H1 (cell line): Measurements from ENCODE around the gene SND1. TPM values are rescaled to one million over a fixed set of nuclear protein-coding genes. Genes with fewer than 3 reads are reported as not detected.

ENCODE experiments used
- CTCF ChIA-PET: fragments of 300-600 bp; sonication (Branson Sonifier 250); formaldehyde crosslinking; loops from one replicate; lab custom pipeline; 2021; ENCODE audit not compliant: partially characterized antibody; lab: Charles Lee
- POLR2A ChIA-PET: fragments of 300-600 bp; sonication (Branson Sonifier 250); formaldehyde crosslinking; loops from one replicate; lab custom pipeline; 2021; ENCODE audit warnings: inconsistent platforms; ENCODE audit not compliant: partially characterized antibody; lab: Charles Lee
- DNase-seq, 2 experiments: peaks; one replicate each; pipeline versions ENCODE4 v3.0.0 to v3.0.0-alpha.2; 2010 to 2022; ENCODE audit warnings: low spot score in 2 of 2, low read depth in 1 of 2, mixed read lengths in 1 of 2
- FAIRE-seq: peaks from 2 replicates; lab custom pipeline; 2011; peaks lifted over from hg19 to GRCh38; lab: Jason Lieb, UNC
- H2AFZ ChIP-seq: 2 replicates; pipeline ENCODE4 v1.8.1; 2012; ENCODE audit warnings: low read length, inconsistent platforms
- H2AK5ac ChIP-seq: 2 replicates; pipeline ENCODE4 v1.6.1; 2013; ENCODE audit warnings: low read depth, low read length
- H2BK120ac ChIP-seq: replicated peaks from 2 replicates; pipeline ENCODE3; 2013; ENCODE audit warnings: low read depth, low read length, inconsistent platforms
- H2BK12ac ChIP-seq: 2 replicates; pipeline ENCODE4 v1.6.1; 2013; ENCODE audit warnings: low read depth, low read length
- H2BK15ac ChIP-seq: 2 replicates; pipeline ENCODE4 v1.6.1; 2013; ENCODE audit warnings: low read length
- H2BK20ac ChIP-seq: 2 replicates; pipeline ENCODE4 v1.6.1; 2013; ENCODE audit warnings: low read length
- H2BK5ac ChIP-seq: 2 replicates; pipeline ENCODE4 v1.6.1; 2013; ENCODE audit warnings: low read depth, low read length
- H3K14ac ChIP-seq: 2 replicates; pipeline ENCODE4 v1.6.1; 2013; ENCODE audit warnings: inconsistent platforms; ENCODE audit not compliant: insufficient read length
- H3K18ac ChIP-seq: 2 replicates; pipeline ENCODE4 v1.6.1; 2013; ENCODE audit warnings: low read length; ENCODE audit errors: extremely low read depth
- H3K23ac ChIP-seq: 2 replicates; pipeline ENCODE4 v1.6.1; 2013; ENCODE audit warnings: inconsistent platforms; ENCODE audit not compliant: insufficient read length
- H3K23me2 ChIP-seq: 2 replicates; pipeline ENCODE4 v1.6.1; 2013; ENCODE audit warnings: low read depth, low read length
- H3K27ac ChIP-seq: 2 replicates; pipeline ENCODE4 v1.6.1; 2011; ENCODE audit warnings: low read depth, low read length, inconsistent platforms
- H3K27me3 ChIP-seq, 4 experiments: replicated peaks in 1 of 4; 1 replicate in 1 of 4; 2 replicates in 3 of 4; pipeline versions ENCODE4 v1.6.1 to v1.8.1; 2011 to 2013; ENCODE audit warnings: low read length in 3 of 4, mild to moderate bottlenecking in 3 of 4, inconsistent platforms in 2 of 4, mixed read lengths in 2 of 4, moderate library complexity in 1 of 4; ENCODE audit not compliant: control insufficient read depth in 3 of 4, insufficient read depth in 3 of 4; ENCODE audit errors: extremely low read depth in 1 of 4
- H3K36me3 ChIP-seq, 4 experiments: 2 replicates each; pipeline versions ENCODE4 v1.6.1 to v1.8.1; 2011 to 2013; ENCODE audit warnings: mild to moderate bottlenecking in 4 of 4, low read length in 3 of 4, moderate library complexity in 2 of 4, control low read depth in 1 of 4, inconsistent platforms in 1 of 4; ENCODE audit not compliant: insufficient read depth in 4 of 4, control insufficient read depth in 2 of 4
- H3K4ac ChIP-seq: replicated peaks from 2 replicates; pipeline ENCODE3; 2013; ENCODE audit warnings: low read length, low read depth, mixed read lengths, inconsistent platforms; ENCODE audit not compliant: insufficient read length
- H3K4me1 ChIP-seq, 4 experiments: replicated peaks in 1 of 4; 1 replicate in 1 of 4; 2 replicates in 3 of 4; pipeline versions ENCODE4 v1.6.1 to v1.8.1; 2011 to 2013; ENCODE audit warnings: low read length in 3 of 4, inconsistent platforms in 2 of 4, mixed read lengths in 1 of 4; ENCODE audit not compliant: insufficient read depth in 4 of 4, control insufficient read depth in 3 of 4
- H3K4me2 ChIP-seq, 2 experiments: 2 replicates each; pipeline versions ENCODE4 v1.6.1 to v1.8.1; 2011 to 2013; ENCODE audit warnings: low read depth in 2 of 2, low read length in 2 of 2, control low read depth in 1 of 2, inconsistent platforms in 1 of 2, mild to moderate bottlenecking in 1 of 2; ENCODE audit not compliant: insufficient read depth in 1 of 2
- H3K4me3 ChIP-seq, 4 experiments: fragments of 200-600, 300-600 bp in 1 of 4; sonication (generic), shearing (Covaris generic), sonication (Bioruptor Twin) in 1 of 4; 2 replicates each; pipeline versions ENCODE4 v1.5.1 to v1.8.1; 2011 to 2016; ENCODE audit warnings: low read length in 4 of 4, low read depth in 3 of 4, control low read depth in 2 of 4, inconsistent platforms in 2 of 4, mild to moderate bottlenecking in 2 of 4, mixed read lengths in 1 of 4, moderate library complexity in 1 of 4; ENCODE audit not compliant: insufficient read depth in 2 of 4; ENCODE audit errors: extremely low read depth in 1 of 4
- H3K56ac ChIP-seq: replicated peaks from 2 replicates; pipeline ENCODE3; 2013; ENCODE audit warnings: low read depth, mild to moderate bottlenecking, mixed read lengths, low read length, inconsistent platforms; ENCODE audit not compliant: insufficient read length
- H3K79me1 ChIP-seq: 2 replicates; pipeline ENCODE4 v1.6.1; 2013; ENCODE audit warnings: low read depth, low read length, control low read depth
- H3K79me2 ChIP-seq, 2 experiments: 2 replicates each; pipeline versions ENCODE4 v1.6.1 to v1.8.1; 2012 to 2013; ENCODE audit warnings: low read length in 2 of 2, mild to moderate bottlenecking in 2 of 2, inconsistent platforms in 1 of 2; ENCODE audit not compliant: insufficient read depth in 2 of 2, control insufficient read depth in 1 of 2
- H3K9ac ChIP-seq, 4 experiments: replicated peaks in 1 of 4; 1 replicate in 1 of 4; 2 replicates in 3 of 4; pipeline versions ENCODE4 v1.6.1 to v1.8.1; 2011 to 2013; ENCODE audit warnings: low read depth in 3 of 4, low read length in 3 of 4, control low read depth in 2 of 4, mild to moderate bottlenecking in 2 of 4, moderate library complexity in 2 of 4, inconsistent platforms in 1 of 4; ENCODE audit errors: extremely low read depth in 1 of 4
- H3K9me3 ChIP-seq, 2 experiments: 2 replicates each; pipeline versions ENCODE4 v1.6.1 to v1.8.1; 2012 to 2013; ENCODE audit warnings: mild to moderate bottlenecking in 2 of 2, moderate library complexity in 2 of 2, control low read depth in 1 of 2, inconsistent platforms in 1 of 2, low read depth in 1 of 2, low read length in 1 of 2, mixed read lengths in 1 of 2; ENCODE audit not compliant: insufficient read depth in 2 of 2
- H4K20me1 ChIP-seq, 2 experiments: replicated peaks in 1 of 2; 2 replicates each; pipeline versions ENCODE3 to v1.8.1; 2011 to 2013; ENCODE audit warnings: inconsistent platforms in 2 of 2, low read length in 2 of 2, mild to moderate bottlenecking in 1 of 2; ENCODE audit not compliant: insufficient read depth in 2 of 2, control insufficient read depth in 1 of 2
- H4K5ac ChIP-seq: 2 replicates; pipeline ENCODE4 v1.6.1; 2013; ENCODE audit warnings: low read length, low read depth, mixed read lengths, inconsistent platforms; ENCODE audit not compliant: insufficient read length
- H4K8ac ChIP-seq: 2 replicates; pipeline ENCODE4 v1.8.0; 2013; ENCODE audit warnings: mild to moderate bottlenecking, moderate library complexity, low read length, inconsistent platforms; ENCODE audit not compliant: insufficient read depth; ENCODE audit errors: extremely low read depth
- H4K91ac ChIP-seq: replicated peaks from 2 replicates; pipeline ENCODE3; 2013; ENCODE audit warnings: low read length, mixed read lengths, inconsistent platforms; ENCODE audit not compliant: insufficient read length
- HDAC2 ChIP-seq, 2 experiments: fragments of 300-600 bp in 1 of 2; sonication (generic) in 1 of 2; IDR thresholded peaks; 2 replicates each; pipeline ENCODE4 v1.6.1; 2011 to 2012; ENCODE audit warnings: low read depth in 2 of 2, low read length in 2 of 2, mild to moderate bottlenecking in 2 of 2, moderate library complexity in 2 of 2, borderline replicate concordance in 1 of 2, inconsistent platforms in 1 of 2
- KDM5A ChIP-seq: fragments of 200-600 bp; IDR thresholded peaks from 2 replicates; pipeline ENCODE4 v1.7.1; 2012; ENCODE audit warnings: mild to moderate bottlenecking, low read length, inconsistent platforms, mixed read lengths
- NRF1 ChIP-seq: IDR thresholded peaks from 2 replicates; pipeline ENCODE4 v1.6.1; 2011; ENCODE audit warnings: mild to moderate bottlenecking, low read depth, low read length, improper control_type of control experiment
- TAF1 ChIP-seq: IDR thresholded peaks from 2 replicates; pipeline ENCODE4 v1.6.1; 2011; ENCODE audit warnings: mild to moderate bottlenecking, low read depth, low read length
- WGBS, 2 experiments: shearing (Covaris generic) in 1 of 2; methylation state at CpG; one replicate each; pipeline versions ENCODE4 v1.1.6 to v1.1.7; 2013 to 2015; ENCODE audit warnings: low lambda C conversion rate in 2 of 2, mixed read lengths in 2 of 2, inconsistent platforms in 1 of 2, low coverage in 1 of 2, missing lambda C conversion rate in 1 of 2; ENCODE audit not compliant: insufficient replicate concordance in 2 of 2, insufficient coverage in 1 of 2, insufficient read length in 1 of 2; ENCODE audit errors: extremely low coverage in 1 of 2, missing lambda C conversion rate in 1 of 2; 5-methylcytosine and 5-hydroxymethylcytosine counted together
- polyA plus RNA-seq, 7 experiments: library from polyadenylated mRNA; depleted of rRNA in 3 of 7; stranded (reverse) in 5 of 7; unstranded in 2 of 7; fragments of >200 nt in 5 of 7; fragments of 200-250 nt in 2 of 7; gene quantifications; 1 replicate in 5 of 7; 2 replicates in 1 of 7; 4 replicates in 1 of 7; pipeline versions ENCODE4 v1.2.1 to v1.2.3, GENCODE V29; 2011 to 2013; ENCODE audit warnings: missing spikeins in 2 of 7, mixed read lengths in 2 of 7
- total RNA-seq: library from RNA; stranded (reverse); fragmentation: NEBNext Ultra II Directional; extraction: Animal tissue kit (Norgen Biotek cat#: 25700); gene quantifications from 2 replicates; pipeline ENCODE4 v1.2.1, GENCODE V29; 2021
- TF ChIP-seq, protein P1 (sequence below): IDR thresholded peaks from 2 replicates; pipeline ENCODE4 v1.6.1; 2011; ENCODE audit warnings: low read depth, mild to moderate bottlenecking, low read length; ENCODE audit not compliant: insufficient read depth

SND1 gene
- total and polyA plus RNA-seq, 2 of the 8 experiments (the other 6 are each of a cell fraction or from before 2014, with no cell fraction given), result 122 to 290 TPM

DNA sequence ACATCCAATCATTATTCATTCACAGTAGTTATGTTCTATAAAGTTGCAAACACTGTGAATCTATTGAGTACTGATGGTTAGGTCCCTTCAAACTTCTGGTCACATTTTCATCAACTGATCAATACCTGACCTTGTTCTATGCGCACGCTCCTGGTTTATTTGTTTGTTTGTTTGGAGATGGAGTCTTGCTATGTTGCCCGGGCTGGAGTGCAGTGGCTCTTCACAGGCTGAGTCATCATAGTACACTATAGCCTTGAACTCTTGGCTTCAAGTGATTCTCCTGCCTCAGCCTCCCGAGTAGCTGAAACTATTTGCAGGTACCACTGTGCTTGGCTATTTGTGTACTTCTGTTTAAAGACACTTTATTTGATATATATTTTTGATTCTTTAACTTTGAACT, 19.3 kb downstream of the SND1 start:
- H2BK120ac ChIP-seq, result no peak overlapping the region
- peaks cover 6% of the 10 kb centered on the region; the same call in 1 of the 2 replicates for H3K79me1 ChIP-seq
- H2AK5ac ChIP-seq, result no peak overlapping the region
- no peak overlapping the region for H2BK5ac ChIP-seq
- no peak overlapping the region for H4K91ac ChIP-seq
- H4K5ac ChIP-seq, result no peak overlapping the region
- no peaks in the 10 kb centered on the region for H3K9me3 ChIP-seq
- ChIA-PET CTCF (no interaction called here), POLR2A (interaction anchor here (1.3 kb wide), 1 partner anchor 20 kb away, joined by 3 read pairs; no protein-coding TSS in a partner anchor)
- peaks cover 0 to 5% (median 0%) of the 10 kb centered on the region in 4 experiments; a peak in 2 of 8 replicates for H3K36me3 ChIP-seq
- no peak overlapping the region for H2AFZ ChIP-seq
- no peak for FAIRE-seq
- H2BK15ac ChIP-seq, result no peak overlapping the region
- no peak overlapping the region for H3K4me2 ChIP-seq
- TF ChIP-seq NRF1, result no peak
- no peak for TF ChIP-seq HDAC2 (IDR thresholded peaks at IDR 0.05; ENCODE audit: borderline replicate concordance in 1 of 2, low read depth in 2 of 2, low read length in 2 of 2)
- no peak for TF ChIP-seq KDM5A
- TF ChIP-seq TAF1, result no peak
- TF ChIP-seq, protein P1, sequence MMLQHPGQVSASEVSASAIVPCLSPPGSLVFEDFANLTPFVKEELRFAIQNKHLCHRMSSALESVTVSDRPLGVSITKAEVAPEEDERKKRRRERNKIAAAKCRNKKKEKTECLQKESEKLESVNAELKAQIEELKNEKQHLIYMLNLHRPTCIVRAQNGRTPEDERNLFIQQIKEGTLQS, result no peak
- H3K4ac ChIP-seq, result no peak overlapping the region
- no peak overlapping the region for H2BK12ac ChIP-seq
- no peak overlapping the region for H3K56ac ChIP-seq
- no peak overlapping the region for H3K23ac ChIP-seq
- peaks cover 0 to 13% (median 12%) of the 10 kb centered on the region in 4 experiments; a peak in 5 of 7 replicates for H3K4me1 ChIP-seq
- H3K4me3 ChIP-seq, result no peak overlapping the region
- H4K8ac ChIP-seq, result no peak overlapping the region
- no peak overlapping the region for H3K27ac ChIP-seq
- peaks cover 2% of the 10 kb centered on the region; the same call in 1 of the 2 replicates for H3K23me2 ChIP-seq
- H2BK20ac ChIP-seq, result no peak overlapping the region
- no peak for DNase-seq
- peaks cover 23 to 98% of the 10 kb centered on the region in 2 experiments for H3K79me2 ChIP-seq
- peaks cover 13 to 15% of the 10 kb centered on the region in 2 experiments for H4K20me1 ChIP-seq
- no peak overlapping the region for H3K18ac ChIP-seq
- H3K9ac ChIP-seq, result no peak overlapping the region
- no peaks in the 10 kb centered on the region for H3K27me3 ChIP-seq
- no peak overlapping the region for H3K14ac ChIP-seq
- WGBS, 2 experiments, result 85% methylated on average over 4 of the region's 4 CpGs; no CpG with 5 or more reads in 1 of the 2 experiments
